ACC112 (cell line): ENCODE data around the gene MAGI2.

Experiments
- H2AFZ ChIP-seq: fragments of 200-600 bp; sonication (generic); one replicate; pipeline ENCODE4 v1.6.0; 2017; ENCODE audit warnings: antibody characterized with exemption, low read length; ENCODE audit not compliant: unreplicated experiment
- H3K27ac ChIP-seq: fragments of 200-600 bp; sonication (generic); 2 replicates; pipeline ENCODE4 v1.5.1; 2014; ENCODE audit warnings: low read depth, mild to moderate bottlenecking, antibody characterized with exemption, low read length, moderate library complexity
- H3K27me3 ChIP-seq: fragments of 200-600 bp; sonication (generic); 2 replicates; pipeline ENCODE4 v1.6.1; 2014; ENCODE audit warnings: mild to moderate bottlenecking, antibody characterized with exemption, low read length, moderate library complexity, mixed read lengths; ENCODE audit not compliant: insufficient read depth
- H3K36me3 ChIP-seq: fragments of 200-600 bp; sonication (generic); 2 replicates; pipeline ENCODE4 v1.6.1; 2016; ENCODE audit warnings: mild to moderate bottlenecking, antibody characterized with exemption, low read length, moderate library complexity, mixed read lengths; ENCODE audit not compliant: insufficient read depth
- H3K4me1 ChIP-seq: fragments of 200-600 bp; sonication (generic); one replicate; pipeline ENCODE4 v1.6.1; 2016; ENCODE audit warnings: low read length, mixed read lengths; ENCODE audit not compliant: insufficient read depth, unreplicated experiment, control insufficient read depth
- H3K4me3 ChIP-seq: fragments of 200-600 bp; sonication (generic); 2 replicates; pipeline ENCODE4 v1.5.1; 2014; ENCODE audit warnings: mild to moderate bottlenecking, low read depth, low read length
- H3K79me2 ChIP-seq: fragments of 200-600 bp; sonication (generic); one replicate; pipeline ENCODE4 v1.6.0; 2016; ENCODE audit warnings: low read length; ENCODE audit not compliant: control insufficient read depth, unreplicated experiment, insufficient read depth

MAGI2 gene

DNA sequence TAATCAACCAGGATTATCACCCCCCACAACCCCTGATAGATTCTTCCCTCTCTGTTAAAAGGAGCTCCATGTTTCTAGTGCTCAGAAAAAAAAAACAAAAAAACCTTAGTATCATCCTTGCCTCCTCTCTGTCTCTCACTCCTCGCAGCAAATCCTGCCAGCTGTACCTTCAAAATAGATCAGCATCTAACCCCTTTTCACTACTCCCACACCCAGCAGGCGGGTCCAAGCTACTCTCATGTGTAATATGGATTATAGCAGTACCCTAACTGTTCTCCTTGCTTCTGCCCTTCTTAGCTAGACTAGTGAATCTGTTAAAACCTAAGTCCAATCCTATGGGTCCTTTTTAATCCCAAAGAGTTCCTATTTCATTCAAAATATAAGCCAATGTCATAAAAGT lies 667.4 kb downstream of the MAGI2 start:
- Histone ChIP-seq H3K4me3 (no peak overlapping the region), H2AFZ (no peak overlapping the region), H3K27me3 (no peaks in the 10 kb centered on the region), H3K4me1 (no peaks in the 10 kb centered on the region), H3K36me3 (no peaks in the 10 kb centered on the region), H3K27ac (no peak overlapping the region), H3K79me2 (no peaks in the 10 kb centered on the region)

DNA sequence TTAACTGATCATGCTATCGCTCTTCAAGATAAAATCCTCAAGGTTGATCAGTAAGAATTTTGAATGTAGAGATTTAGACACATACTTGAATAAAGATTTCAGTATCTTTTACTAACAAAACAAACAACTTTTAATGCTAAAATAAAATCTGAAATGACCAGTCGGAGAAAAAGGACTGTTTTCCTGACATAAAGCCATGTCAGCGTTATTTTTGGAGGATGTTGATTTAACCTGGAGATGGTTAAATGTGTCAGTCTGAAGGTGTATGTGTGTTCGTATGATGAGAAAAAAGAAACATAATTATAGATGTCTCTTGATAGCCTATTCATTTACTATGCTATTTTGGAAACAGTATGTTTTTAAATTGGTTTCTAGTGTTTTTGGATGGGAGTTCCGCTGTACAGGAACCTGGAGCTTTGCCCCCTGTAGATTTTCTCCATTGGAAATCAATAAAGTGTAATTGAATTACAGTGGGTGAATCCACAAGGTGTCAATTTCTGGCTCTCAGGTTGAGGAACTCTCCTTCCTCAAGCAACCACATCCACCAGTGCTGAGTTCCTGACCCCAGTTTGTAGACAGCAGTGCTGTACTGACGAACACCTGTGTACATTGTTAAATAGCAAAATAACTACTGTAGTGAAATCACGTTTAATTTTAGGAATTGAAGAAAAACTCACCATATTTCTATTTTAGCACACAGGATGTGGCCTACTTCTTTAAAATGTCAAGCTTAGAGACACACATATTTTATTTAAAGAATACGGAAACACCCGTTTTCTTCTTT lies 670.1 kb downstream of the MAGI2 start:
- Histone ChIP-seq H3K27me3 (no peaks in the 10 kb centered on the region), H3K4me3 (no peak overlapping the region), H3K79me2 (no peaks in the 10 kb centered on the region), H2AFZ (no peak overlapping the region), H3K27ac (no peak overlapping the region), H3K36me3 (no peaks in the 10 kb centered on the region), H3K4me1 (peaks cover under 1% of the 10 kb centered on the region)

DNA sequence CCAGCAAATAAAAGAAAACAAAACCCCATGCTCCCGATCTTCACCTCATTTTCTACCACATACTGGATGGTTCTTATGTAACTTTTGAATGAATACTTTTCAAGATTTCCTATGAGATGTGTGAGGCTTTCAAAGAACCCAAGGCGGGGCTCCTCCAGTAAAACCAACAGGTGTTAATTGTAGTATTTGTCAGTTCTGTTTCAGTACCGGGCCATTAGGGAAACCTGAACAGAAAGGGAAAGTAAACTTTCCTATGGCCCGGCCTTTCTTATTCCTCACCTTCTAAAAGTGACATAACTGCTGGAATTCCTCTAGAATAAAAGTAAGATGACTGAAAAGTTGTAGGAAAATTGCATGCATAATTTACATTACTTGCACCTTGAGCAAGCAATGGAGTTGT lies 672.9 kb downstream of the MAGI2 start:
- Histone ChIP-seq H3K36me3 (no peaks in the 10 kb centered on the region), H3K27ac (no peak overlapping the region), H2AFZ (no peak overlapping the region), H3K79me2 (no peaks in the 10 kb centered on the region), H3K4me1 (peaks cover 10% of the 10 kb centered on the region), H3K4me3 (no peak overlapping the region), H3K27me3 (no peaks in the 10 kb centered on the region)

DNA sequence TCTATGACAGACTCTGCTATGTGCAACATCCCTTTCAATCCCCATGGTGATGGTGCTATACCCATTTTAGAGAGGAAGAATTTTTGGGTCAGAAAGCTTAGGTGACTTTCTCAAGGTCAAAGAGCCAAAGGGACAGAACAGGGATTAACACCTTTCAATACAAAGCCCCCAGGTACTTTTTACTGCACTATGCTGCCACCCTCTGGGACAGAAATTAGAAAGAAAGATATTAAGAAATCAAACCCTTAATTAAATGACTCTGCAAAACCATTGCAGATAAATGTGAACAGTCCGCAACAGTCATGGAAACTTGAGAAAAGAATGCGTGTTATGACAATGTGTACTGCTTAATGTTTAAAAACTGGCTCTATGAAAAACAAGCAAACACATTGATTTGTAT lies 673.7 kb downstream of the MAGI2 start:
- H3K27me3 ChIP-seq, result no peaks in the 10 kb centered on the region
- H3K79me2 ChIP-seq, result no peaks in the 10 kb centered on the region
- H2AFZ ChIP-seq, result no peak overlapping the region
- H3K4me3 ChIP-seq, result no peak overlapping the region
- no peaks in the 10 kb centered on the region for H3K36me3 ChIP-seq
- H3K27ac ChIP-seq, result no peak overlapping the region
- H3K4me1 ChIP-seq, result peaks cover 10% of the 10 kb centered on the region

DNA sequence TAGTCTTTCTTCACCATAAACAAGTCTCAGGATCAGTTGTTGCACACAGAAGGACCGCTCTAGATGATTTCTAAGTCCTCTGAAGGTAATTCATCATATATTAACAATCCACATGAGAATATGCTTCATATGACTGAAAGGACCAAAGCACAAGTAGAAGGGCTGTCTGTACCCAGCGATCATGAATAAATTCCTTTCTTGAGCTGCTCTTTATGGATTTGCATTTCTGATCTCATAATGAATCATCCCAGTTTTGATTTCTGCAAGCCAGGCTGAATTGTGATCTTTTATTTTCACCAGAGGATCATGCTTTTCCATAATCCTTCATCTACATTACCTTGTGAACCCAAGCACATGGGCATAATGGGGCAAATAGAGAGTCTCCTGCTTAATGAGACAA lies 675.6 kb downstream of the MAGI2 start:
- Histone ChIP-seq H3K4me1 (peaks cover 10% of the 10 kb centered on the region), H3K27me3 (no peaks in the 10 kb centered on the region), H3K79me2 (no peaks in the 10 kb centered on the region), H3K4me3 (no peak overlapping the region), H2AFZ (no peak overlapping the region), H3K36me3 (no peaks in the 10 kb centered on the region), H3K27ac (no peak overlapping the region)

DNA sequence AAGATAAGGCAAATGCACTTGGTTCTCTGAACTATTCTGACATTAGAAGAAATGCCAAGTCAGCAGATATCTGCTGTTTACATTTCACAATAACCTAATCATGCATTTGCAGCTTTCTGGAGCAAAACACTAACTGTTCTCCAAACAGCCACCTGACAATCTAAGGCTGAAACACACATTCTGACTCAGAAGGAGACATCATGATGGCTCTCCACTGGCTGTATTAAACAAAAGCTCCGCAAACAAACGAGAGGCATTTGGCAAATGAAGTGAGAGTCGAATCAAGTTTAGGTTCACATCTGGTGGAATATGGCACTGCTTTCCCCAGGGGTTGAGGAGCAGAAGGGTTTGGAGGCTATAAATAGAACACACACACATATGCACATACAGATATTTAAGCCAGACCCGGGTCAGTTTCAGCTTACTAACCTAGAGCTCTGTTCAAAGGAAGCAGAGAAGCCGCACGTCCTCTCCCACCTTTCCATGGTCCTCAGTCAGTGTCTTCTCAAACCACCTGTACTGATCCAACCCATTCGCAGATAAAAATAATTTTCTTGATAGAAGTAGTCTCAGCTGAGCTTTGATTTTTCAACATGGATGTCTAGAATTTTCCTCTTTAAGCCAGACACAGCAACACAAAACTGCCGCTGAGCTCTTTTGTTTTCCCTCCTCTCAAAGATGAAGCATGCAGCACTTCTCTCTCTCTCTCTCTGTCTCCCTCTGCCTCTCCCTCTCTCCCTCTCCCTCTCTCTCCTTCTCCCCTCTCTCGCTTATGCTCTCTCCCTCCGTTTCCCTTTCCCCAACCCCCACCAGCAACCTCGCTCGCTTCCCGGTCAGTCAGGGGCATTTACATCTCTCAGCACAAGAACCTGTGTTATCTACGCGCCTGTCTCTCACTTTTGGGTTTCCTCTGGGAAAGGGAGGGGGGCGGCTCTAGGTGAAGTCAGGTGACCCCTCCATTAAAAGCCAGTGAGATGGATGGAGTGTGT lies 682.8 kb downstream of the MAGI2 start:
- Histone ChIP-seq H3K79me2 (no peaks in the 10 kb centered on the region), H3K27ac (no peak overlapping the region), H3K36me3 (no peaks in the 10 kb centered on the region), H3K4me1 (peaks cover 17% of the 10 kb centered on the region), H3K27me3 (no peaks in the 10 kb centered on the region), H2AFZ (no peak overlapping the region), H3K4me3 (peak overlapping the region; percentile 76)

DNA sequence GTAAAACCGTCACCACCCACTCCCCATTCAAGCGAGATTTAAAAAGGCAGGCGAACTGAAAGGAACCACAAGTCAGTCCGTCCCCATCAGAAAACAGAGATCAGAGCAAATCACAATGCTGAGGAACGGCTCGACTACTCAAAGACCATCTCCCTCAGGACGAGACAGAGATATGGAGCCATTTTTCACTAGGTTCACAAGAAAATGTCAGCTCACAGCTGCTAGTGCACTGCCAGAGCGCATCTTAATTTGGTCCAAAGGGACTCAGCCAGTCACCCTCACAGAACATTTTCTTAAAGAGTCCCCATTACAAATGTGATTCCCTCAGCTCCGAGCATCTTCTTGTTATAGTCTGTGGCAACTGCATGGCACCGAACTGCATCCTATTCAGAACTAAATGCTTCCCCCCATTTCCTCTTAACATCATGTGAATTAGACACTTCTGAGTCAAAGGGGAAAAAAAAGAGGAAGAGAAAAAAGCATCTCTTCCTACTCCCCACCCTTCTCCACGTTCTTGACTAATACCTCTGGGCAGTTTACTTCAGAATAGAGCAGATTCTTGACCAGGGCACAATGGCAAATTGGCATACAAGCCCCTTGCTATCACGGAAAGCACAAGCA lies 683.9 kb downstream of the MAGI2 start:
- peak overlapping the region; percentile 76 for H3K4me3 ChIP-seq
- no peak overlapping the region for H3K27ac ChIP-seq
- no peaks in the 10 kb centered on the region for H3K36me3 ChIP-seq
- no peaks in the 10 kb centered on the region for H3K27me3 ChIP-seq
- H3K4me1 ChIP-seq, result peaks cover 17% of the 10 kb centered on the region
- no peaks in the 10 kb centered on the region for H3K79me2 ChIP-seq
- H2AFZ ChIP-seq, result peak overlapping the region; percentile 96

DNA sequence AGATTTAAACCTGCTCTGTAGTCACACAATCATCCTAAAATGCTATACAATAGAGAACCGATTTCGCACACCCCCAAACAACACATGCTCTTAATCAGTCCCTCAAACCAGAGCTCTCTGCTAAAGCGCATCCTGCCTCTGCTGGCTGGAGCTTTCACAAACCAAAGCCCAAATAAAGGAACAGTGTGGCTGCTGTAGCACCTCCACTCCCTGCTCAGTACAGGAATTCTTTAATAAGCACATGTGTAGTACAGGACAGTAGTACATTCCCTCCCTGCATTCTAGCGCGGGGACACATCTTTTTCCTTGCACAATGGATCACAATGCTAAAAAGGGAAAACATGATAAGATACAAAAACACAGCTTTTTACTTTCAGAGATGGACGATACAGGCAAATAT lies 684.6 kb downstream of the MAGI2 start:
- no peaks in the 10 kb centered on the region for H3K27me3 ChIP-seq
- peaks cover 17% of the 10 kb centered on the region for H3K4me1 ChIP-seq
- no peaks in the 10 kb centered on the region for H3K79me2 ChIP-seq
- H3K27ac ChIP-seq, result no peak overlapping the region
- no peaks in the 10 kb centered on the region for H3K36me3 ChIP-seq
- peak overlapping the region; percentile 96 for H2AFZ ChIP-seq
- peak overlapping the region; percentile 76 for H3K4me3 ChIP-seq

DNA sequence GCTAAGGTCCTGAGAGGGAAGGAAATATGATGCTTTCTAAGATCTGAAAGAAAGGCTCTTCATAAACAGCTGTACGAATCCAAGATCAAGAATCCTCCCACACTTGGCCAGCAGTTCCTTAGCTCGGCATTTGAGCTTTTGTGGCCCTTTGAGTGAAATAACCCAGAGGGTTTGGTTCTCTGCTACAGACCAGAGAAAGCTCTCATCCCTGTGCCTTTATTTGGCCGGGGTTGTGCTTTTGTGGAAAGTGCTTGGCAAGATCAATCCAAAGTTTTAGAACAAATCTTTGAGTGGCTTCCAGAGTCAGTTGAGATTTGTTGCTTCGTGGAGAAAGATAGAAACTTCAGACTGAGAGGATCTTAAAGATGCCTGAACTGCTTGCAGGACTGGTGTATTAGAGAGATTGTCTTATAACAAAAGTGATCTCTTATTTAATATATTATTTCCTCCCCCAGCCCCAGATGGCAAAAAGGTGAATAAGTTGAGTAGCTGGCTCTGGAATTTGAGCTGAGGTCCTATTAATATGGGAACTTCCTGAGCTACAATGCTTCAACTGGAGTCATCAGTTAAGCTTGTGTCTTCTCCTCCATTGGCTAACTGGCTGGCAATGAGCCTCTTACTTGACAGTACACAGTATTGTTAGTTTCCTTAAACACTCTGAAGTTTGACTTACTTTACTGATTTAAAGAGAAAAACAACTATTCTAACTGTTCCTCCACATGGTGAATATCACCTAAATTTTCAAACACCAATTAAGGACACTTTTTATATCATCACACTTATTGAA lies 687.3 kb downstream of the MAGI2 start:
- Histone ChIP-seq H3K27ac (no peak overlapping the region), H3K36me3 (no peaks in the 10 kb centered on the region), H3K4me3 (no peak overlapping the region), H2AFZ (no peak overlapping the region), H3K4me1 (peaks cover 15% of the 10 kb centered on the region), H3K27me3 (no peaks in the 10 kb centered on the region), H3K79me2 (no peaks in the 10 kb centered on the region)

DNA sequence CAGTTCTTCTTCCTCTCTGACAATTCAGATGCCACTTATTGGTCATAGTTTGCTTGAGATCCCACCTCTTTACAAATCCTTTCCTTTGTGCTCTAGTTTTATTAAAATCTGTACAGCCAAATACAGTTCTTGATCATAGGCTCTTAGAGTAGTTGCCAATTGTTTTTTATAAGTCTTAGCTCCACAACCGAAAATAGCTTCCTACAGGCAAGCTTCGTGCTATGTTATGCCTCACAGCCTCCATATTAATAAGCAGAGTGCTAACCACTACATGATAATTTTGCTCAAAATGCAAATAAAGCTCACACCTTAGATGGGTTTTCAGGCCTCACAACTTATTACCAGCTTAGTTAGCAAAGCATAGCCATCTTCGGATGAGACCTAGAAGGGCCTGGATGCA lies 688.9 kb downstream of the MAGI2 start:
- no peaks in the 10 kb centered on the region for H3K79me2 ChIP-seq
- no peaks in the 10 kb centered on the region for H3K27me3 ChIP-seq
- H3K36me3 ChIP-seq, result no peaks in the 10 kb centered on the region
- no peak overlapping the region for H3K4me3 ChIP-seq
- H3K27ac ChIP-seq, result no peak overlapping the region
- H2AFZ ChIP-seq, result no peak overlapping the region
- peaks cover under 1% of the 10 kb centered on the region for H3K4me1 ChIP-seq
